ENCODE measurements around the gene SNAP23.
A peak's percentile ranks its signal among the peaks of the same experiment; 100 is the strongest.

Gene SNAP23

DNA sequence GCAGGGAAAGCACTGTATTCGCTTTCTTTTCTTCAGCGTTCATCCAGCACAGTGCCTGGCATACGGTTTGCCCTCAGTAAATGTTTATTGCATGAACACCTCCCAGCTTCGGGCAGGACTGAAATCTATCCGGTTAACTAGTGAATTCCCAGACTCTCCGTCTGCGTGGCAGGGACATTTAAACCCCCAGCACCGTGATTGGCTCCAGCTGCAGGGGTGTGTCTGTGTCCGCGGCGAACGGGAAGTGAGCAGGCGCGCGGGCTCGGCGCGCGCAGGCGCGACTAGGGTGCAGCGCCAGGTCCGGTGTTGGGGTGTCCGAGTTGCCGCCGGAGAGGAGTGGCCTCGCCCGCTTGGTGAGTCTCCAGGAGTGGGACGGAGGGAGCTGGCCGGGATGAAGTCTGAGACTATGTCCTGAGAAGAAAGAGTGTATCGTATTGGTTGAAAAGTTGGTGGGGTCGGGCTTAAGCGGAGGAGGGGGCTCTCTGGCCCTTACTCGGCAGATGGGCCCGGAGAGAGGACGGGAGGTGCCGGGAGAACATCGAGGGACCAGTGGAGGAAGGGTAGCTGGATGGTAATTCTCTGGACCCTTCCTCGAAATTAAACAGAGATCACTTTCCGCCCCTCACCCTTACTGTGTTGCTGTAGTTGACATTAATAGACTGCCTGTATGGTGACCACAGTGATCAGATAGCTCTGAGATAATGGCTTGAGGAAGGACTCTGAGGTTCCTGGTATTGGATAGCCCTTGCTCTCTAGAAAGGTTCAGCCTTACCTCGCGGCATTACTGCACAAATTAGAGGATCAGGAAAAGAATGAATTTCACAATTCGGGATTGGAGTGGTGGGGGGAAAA lies at the start of gene SNAP23:
TSS of gene SNAP23 (plus strand) at position 274 of the 852 bp plus-strand sequence. CDS start 16,213 bp downstream, outside the sequence.
- DNase-seq, result peak; percentile 88

DNA sequence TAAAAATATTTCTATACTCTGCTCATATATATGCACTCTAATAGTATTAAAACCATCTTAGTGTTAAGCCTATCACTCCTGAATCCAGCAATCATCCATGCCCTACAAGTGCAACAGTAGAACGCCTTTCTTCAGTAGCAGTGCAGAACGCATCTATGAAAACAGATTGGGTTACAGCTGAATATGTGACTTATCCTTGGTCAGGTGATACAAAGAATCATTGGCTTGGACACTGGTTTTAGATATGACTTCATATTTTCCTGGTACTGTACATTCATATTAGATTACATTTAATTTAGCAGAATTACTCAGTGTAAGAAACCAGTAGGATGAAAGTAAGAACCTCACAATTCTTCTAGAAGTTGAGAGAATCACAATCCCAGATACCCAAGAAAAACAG lies 47.8 kb upstream of the SNAP23 start:
- DNase-seq, result no peak

DNA sequence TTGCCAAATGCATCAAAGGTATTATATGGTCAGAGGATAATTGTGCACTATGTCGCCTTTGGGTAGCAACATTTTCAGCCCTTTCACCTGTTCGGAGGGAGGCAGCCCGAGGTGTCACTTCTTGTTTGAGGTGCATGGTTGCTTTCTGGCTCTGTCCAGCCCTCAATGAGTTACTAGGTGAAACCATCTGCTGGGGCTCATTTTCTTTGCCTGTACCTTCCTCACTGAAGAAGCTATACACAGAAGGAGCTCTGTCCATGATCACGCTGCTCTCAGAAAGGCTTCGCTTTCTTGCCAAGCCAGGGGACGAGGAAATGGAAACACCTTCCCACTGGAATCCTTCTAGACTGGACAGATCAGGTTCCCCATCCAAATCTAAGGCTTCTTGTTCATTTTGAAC lies 47.2 kb upstream of the SNAP23 start:
- no peak for DNase-seq

DNA sequence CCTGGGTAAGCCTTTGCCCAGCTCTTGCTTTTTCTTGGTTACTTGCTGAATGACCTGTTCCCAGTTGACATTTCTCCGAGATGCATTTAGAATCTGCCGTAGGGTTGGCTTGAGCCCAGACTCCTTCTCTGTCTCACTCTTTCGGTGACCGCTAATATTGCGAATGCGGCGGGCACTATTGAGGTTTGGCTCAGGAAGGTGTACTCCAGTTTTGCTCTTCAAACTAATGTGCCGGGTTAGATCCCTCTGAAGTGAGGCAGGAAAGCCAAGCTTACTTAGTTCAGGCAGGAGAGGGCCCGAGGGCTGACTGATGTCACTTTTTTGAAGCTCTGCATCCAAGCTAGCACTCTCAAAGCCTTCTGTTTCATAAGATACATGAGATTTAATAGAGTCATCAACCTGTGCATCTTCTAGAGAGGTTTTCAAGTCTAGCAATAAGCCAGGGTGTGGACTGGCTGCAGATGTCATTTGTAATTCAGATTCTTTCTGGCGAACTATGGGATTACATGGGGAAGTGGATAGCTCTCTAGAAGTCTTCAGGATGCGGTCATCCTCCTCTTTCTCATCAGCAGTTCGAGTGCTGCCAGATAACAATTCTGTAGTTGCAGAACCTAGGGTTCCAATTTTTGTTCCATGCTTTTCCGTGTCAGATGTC lies 45.5 kb upstream of the SNAP23 start:
- DNase-seq, result no peak

DNA sequence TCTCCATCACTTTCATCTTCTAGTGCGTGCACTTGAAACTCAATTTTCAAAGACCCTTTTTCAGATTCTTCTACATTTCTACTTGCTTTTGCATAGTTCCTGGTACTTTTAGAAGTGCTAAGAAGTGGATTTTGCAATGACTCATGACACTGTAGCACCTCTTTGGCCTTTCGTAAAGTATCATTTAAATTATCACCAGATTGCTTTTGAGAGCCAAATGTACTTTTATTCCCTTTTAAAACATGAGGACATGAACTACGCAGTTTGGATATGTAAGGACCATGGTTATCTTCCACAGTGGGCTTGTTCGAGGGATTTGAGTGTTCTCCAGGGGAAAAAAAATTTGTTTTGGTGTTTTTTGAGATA lies 45.0 kb upstream of the SNAP23 start:
- no peak for DNase-seq

DNA sequence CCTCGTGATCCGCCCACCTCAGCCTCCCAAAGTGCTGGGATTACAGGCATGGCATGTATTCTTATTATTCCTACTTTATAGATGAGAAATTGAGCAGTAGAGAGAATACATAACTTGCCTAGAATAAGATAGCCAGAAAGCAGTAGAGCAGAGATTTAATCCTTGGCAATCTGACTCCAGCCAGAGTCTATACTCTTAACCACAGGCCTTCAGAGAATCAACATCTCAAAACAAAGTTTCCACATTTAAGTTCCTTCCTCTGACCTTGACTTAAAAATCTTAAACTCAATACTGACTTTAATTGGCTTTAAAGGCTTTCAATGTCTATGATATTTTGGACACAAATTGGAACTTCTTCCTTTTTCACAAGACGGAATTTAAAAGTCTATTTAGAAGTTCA lies 41.6 kb upstream of the SNAP23 start:
- DNase-seq, result no peak

DNA sequence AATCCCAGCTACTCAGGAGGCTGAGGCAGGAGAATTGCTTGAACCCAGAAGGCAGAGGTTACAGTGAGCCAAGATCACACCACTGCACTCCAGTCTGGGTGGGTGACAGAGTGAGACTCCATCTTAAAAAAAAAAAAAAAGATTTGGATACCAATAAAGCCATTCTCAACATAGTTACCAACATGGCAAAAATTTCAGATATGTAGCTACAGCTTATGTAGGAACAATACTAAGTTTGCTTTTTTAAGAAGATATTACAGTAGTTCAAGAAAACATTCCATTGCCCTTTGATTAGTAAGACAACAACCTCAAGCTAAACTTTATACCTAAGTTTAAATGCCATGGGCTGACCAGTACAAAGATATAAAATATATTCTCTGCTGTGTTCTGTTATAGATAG lies 38.9 kb upstream of the SNAP23 start:
- no peak for DNase-seq

DNA sequence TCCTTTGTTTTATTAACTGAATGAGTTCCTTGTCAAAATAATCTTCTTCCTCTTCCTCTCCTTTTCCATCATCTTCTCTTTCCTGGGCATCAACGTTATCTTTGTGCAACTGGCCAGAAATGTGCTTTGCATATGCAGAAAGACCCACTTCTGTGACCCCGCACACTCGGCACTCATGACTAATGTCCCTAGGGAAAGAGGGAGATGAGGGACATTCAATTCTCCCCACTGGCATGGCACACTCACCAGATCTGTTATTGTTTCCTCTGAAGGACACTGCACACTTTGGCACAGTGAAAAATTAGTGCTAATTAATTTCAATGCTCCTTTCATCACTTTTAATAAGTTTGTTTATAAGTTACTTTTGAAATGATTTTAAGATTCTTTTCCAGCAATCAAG lies 38.5 kb upstream of the SNAP23 start:
- DNase-seq, result no peak

DNA sequence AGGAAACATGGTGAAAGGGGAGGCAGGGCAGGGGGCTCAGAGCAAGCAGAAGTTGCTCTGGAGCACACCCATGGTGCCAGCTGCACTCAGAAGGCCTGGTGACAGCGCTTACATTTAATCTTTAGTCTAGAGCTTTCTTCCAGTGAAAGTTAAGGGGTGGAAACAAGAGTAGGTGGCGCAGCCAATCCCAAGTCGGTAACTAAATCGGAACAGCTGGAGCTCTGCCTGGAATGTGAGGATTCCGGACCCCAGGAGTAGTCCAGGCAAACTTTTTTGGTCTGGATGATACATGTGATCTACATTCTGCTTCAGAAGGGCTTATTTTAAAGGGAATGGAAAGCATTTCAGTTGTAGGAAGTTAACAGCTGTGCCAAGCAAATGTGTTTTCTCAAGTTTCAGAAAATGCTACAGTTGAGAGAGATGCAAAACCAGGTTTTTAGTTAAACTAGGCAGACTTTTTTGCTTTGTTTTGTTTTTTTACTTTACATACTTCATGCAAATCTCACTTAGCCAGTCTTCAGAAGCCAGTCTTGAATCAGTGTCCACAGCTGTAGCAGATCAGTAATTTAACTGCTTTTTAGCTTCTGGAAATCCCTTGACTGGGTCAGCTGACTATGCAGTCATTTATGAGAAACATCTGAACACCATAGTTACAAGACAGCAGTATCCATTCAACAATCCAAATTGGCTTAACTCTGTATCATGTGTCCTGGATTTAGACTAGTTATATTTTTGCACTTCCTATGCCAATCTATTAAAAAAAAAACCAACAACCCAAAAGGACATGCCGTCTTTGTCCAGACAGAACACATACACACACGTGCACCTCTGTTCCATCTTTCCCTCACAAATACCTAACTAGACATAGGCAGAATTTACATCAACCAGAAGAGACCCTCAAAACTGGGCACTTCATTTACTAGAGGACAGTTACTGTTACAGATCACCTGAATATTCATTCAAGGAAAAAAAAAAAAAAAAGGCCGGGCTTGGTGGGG lies 37.7 kb upstream of the SNAP23 start:
- no peak for DNase-seq

DNA sequence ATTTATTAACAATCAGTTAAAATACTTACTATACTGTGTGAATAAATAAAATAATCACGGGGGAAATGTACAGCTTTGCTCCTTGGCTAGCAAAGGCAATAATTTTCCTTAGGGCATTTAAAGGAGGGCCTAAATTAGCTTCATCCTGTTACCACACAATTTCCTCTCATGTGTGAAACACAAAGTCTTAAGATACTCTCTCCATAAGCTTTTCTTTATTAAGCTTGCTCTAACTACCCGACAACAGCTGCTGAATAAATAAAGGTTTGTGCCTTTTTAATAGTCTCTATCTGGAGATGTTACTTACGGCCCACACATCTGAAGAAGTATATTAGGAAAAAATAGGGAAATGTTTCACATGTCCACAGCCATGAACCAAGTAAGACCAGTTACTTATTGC lies 34.2 kb upstream of the SNAP23 start:
- no peak for DNase-seq

DNA sequence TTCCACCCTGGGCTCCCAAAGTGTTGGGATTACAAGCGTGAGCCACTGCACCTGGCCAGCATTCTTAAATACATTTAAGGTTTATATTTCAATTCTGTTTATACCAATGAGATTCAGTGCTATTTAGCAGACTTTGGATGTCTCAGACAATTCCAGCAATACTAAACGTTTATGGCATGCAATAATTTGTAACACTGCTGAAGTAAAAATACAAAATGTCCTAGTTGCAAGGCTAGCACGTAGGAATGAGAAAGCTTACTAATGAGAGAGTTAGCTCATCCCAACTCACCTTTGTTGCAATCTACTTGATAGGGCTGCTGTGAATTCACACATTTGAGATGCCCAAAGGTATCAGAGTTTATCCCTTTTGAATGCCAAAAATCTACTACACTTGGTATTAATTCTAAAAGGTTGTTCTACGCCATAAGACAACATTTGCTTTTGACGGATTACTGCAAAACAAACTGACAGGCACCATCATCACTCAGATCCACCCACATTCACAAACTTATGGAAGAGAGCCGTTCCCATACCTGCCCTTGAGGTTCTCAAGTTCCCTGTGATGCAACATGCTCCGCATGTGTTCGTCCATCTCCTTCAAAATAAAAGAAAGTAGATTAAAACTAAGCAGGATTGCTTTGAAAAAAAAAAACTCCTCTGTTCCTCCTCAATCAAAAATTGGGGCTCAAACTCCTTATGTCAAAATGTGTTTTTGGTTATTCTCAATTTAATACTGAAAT lies 29.7 kb upstream of the SNAP23 start:
- no peak for DNase-seq

DNA sequence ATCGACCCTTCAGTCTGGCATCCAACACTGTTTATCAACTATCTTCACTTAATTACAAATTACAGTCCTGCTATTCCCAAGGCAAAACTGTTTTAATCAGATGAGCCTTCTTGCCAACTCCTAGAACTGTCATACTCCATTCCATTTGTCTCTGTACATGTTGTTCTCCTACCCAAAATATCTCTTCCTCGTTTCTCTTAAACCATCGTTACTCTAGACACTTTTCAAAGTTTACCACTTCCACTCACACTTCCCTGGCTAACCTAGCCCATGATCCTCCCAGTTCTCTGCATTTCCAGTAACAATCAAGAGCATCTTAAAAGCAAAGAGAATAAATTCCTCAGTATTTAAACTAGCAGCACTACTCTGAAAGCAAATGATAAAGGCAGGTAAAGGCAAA lies 24.4 kb upstream of the SNAP23 start:
- no peak for DNase-seq

DNA sequence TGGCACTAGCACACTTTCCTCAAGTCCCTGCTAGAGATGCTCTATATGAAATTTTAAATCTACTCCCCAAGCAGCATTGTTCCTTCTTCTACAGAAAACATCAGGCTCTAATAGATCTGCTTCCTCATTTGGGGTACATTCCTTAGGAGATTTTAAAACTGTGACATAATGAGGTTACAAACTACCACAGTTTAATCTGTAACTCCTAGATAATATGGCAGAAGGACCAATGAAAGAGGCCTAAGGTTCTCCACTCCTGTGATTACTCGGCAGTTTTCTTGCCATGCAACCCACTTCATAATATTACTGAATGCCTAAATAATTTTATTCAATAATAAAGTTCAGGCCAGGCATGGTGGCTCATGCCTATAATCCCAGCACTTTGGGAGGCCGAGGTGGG lies 20.6 kb upstream of the SNAP23 start:
- no peak for DNase-seq

DNA sequence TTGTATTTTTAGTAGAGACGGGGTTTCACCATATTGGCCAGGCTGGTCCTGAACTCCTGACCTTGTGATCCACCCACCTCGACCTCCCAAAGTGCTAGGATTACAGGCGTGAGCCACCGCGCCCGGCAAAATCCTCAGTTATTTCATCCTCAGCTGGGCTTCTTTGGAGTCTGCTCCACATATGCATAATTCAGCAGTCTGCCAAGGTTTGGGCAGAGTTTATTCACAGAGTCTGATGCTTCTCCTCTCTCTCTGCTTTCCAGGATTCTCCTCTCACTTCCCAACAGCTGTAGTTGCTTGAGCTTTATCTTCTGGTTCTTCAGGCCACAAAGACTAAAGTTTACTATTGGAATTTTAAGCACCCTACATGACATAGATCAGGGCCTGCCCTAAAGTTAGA lies 12.7 kb upstream of the SNAP23 start:
- DNase-seq, result no peak

DNA sequence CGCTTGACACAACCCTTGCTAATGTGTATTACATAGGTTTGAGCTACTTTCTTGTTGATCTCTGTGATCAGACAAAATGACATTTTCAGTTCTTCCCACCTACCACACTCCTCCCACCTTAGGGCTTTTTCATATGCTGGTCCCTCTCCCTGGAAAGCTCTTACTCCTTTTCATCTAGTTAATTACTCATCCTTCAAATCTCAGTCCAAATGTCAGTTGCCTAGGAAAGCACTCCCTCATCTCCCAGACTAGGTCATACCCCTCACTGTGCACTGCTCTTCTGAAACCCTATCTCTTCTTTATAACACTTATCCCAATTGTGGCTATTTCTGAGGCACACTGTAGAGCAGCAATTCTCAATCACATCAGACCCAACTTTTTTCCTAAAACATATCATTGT lies 11.8 kb upstream of the SNAP23 start:
- DNase-seq, result peak; percentile 45

DNA sequence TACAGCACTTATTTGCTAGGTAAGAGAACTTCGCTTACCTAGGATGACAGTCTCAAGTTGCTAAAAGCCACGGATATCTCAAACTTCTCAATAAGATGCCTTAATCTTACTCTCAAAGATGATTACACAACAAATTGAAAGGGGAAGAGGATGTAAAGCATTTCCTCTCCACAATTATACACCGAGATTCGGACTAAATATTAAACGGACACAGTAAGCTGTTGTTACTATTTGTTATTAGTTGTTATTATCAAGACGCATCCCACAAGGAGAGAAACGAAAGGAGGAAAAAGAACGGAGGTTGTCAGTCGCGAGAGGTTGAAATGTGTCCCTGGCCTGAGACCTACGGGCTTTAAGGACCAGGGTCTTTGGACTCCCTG lies 5.2 kb upstream of the SNAP23 start:
- DNase-seq, result no peak

DNA sequence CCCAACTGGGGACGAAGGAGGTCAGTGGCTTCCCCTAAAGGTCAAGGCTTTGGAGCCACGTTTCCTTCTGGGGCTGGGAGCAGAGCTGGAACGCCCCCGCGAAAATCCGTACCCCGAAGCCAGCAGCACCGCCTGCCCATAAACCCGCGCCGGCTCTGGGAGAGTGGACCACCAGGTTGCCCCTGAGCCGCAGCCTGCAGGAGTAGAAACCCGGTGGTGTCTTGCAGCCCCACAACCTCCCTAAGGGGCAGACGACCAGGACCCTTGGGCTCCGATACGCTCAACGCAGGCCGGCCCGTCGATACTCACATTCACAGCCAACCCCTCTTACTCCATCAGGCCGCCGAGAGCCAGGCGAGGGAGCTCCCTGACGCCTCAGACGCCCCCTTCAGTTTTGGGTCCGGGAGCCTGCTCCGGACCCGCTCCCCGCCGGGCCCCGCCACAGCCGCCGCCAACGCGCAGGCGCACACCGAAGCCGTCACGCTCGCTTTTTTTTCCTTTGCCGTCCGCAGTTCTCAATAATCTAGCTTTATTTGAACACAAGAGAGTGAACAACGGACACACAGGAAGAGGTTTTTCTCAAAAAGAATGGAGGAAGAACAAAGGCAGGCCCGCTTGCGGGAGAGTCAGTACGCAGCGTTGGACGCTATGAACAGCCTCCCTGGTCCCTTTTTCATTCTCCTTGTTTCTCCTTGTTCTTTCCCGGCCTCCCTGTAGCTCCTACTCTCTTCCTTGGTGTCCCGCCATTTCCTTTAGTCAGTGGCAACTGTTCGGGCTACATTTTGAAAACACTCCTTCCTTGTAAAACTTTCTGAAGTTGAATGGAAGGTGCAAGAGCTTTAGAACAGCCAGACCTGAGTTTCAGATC lies 4.5 kb upstream of the SNAP23 start, which contains the start of gene ZNF106:
TSS of gene ZNF106 (minus strand) at position 471 of the 868 bp plus-strand sequence. CDS start 18,852 bp downstream, outside the sequence.
- DNase-seq, result peak; percentile 89

DNA sequence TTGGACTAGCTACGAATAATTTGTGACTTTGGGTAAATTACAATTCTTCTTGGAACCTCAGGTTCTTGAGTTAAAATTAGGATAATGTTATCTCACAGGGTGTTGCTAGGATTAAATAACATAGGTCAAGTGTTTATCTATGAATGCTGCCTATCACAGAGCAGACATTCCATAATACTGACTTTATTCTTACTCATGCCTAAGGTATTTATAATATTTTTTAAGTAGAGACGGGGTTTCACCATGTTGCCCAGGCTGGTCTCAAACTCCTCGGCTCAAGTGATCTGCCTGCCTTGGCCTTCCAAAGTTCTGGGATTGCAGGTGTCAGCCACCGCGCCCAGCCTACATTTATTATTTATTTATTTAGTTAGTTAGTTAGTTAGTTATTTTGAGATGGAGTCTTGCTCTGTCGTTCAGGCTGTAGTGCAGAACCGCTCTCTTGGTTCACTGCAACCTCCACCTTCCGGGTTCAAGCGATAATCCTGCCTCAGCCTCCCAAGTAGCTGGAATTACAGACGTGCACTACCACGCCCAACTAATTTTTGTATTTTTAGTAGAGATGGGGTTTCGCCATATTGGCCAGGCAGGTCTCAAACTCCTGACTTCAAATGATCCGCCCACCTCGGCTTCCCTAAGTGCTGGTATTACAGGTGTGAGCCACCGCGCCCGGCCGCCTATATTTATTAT lies 3.8 kb upstream of the SNAP23 start:
- DNase-seq, result no peak

DNA sequence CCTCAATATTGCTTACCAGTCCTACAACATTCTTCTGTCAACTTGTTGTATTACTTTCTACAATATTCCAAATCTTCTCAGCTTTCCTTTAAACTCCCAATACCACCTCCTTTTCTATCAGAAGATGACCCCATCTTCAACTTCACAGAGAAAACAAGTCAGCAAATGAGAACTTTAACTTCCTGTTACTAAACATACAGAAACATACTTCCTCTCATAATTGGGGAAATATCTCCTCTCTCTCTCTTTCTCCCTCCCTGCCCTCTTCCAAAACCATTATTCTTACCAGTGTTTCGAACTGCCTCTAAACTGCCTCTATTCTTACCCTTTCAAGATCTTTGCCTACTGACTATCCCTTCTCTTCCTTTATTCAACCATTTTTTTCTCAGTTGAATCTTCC lies 1.8 kb upstream of the SNAP23 start:
- DNase-seq, result no peak

DNA sequence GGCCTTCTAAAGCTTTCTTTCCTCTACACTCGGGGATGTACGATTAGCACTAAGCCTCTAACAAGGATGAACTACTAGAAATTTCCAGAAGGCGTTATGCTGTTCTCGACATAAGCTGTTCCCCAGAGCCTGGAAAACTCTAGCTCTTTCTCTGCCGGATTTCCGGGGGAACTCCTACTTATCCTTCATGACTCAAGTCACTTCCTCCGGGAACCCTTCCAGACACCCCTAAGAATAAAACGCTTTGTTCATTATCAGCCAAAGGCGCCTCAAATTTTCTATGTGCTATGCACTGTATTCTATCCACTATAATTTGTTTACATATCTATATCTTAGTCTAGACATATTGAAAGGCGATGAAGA lies 455 bp upstream of the SNAP23 start:
- DNase-seq, result peak; percentile 24

All from NCI-H69 (cell line).